GM12864 (cell line): ENCODE data around the gene GDAP1L1.
"Not testable (repeated sequence)": the region's sequence is repeated elsewhere in the genome, so short reads cannot be mapped to it uniquely, and the experiment has no call there.

Experiments
- DNase-seq: peaks from one replicate; pipeline ENCODE4 v3.0.0-alpha.2; 2011; ENCODE audit warnings: low read depth
- H3K4me3 ChIP-seq: 2 replicates; pipeline ENCODE4 v1.5.1; 2011; ENCODE audit warnings: mild to moderate bottlenecking, low read depth, low read length, control low read depth
- TF ChIP-seq, protein P1 (sequence below): IDR thresholded peaks from 2 replicates; pipeline ENCODE4 v1.5.1; 2011; ENCODE audit warnings: low read depth, mild to moderate bottlenecking, moderate library complexity, low read length, control low read depth, inconsistent platforms; ENCODE audit errors: missing control alignments

GDAP1L1 gene

DNA sequence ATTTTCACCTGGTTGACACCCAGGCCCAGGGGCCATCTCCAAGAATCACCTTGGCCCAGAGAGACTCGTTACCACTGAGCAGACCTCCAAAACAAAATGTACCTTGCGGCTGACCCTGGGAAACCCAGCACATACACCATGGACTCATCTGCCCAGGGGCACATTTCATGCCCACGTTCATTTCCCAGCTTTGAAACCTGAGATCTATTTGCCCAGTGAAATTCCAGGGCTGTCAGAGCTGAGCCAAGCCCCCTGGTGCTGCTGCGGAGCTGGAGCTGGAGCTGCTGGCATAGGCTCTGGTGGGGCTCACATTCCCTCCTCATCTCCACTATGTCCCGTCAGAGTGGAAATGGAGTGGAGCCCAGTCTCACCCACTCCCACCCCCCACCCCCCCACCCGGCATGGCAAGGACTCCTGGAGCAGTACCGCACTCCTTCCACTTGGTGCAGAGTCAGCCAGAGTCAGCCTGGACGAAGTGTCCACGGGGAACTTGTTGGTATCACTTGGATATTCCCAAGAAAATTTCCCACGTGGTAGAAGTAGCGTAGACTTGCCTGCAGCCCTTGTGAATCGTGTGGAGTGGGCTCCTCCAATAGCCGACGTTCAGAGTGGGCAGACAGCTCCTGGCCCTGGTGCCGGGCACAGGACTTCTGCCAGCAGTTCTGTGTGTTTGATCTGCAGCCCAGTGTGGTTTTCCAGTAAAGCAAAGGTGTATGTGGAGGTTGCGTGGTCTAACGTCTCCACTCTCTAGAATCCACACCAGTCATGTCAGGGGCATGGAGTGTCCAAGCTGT lies 18.4 kb upstream of the GDAP1L1 start:
- TF ChIP-seq, protein P1, sequence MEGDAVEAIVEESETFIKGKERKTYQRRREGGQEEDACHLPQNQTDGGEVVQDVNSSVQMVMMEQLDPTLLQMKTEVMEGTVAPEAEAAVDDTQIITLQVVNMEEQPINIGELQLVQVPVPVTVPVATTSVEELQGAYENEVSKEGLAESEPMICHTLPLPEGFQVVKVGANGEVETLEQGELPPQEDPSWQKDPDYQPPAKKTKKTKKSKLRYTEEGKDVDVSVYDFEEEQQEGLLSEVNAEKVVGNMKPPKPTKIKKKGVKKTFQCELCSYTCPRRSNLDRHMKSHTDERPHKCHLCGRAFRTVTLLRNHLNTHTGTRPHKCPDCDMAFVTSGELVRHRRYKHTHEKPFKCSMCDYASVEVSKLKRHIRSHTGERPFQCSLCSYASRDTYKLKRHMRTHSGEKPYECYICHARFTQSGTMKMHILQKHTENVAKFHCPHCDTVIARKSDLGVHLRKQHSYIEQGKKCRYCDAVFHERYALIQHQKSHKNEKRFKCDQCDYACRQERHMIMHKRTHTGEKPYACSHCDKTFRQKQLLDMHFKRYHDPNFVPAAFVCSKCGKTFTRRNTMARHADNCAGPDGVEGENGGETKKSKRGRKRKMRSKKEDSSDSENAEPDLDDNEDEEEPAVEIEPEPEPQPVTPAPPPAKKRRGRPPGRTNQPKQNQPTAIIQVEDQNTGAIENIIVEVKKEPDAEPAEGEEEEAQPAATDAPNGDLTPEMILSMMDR = no peak
- no peak for DNase-seq

DNA sequence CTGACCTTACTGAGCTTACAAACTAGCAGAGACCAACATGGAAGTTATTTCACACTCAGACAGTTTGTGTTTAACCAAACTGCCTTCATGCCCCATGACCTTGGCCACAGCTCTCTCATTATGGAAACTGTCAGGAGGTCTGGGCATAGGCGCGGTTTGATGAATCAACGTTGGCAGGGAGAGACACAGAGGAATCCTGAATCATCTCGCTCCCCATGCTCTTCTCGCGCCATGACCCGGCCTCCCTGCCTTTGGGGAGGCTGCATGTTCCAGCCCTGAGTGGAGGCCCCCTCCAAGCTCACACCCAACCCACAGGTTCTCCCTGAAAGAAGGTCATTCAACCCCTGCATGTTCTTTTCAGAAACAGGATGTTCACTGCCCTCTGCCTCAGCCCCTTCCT lies 15.9 kb upstream of the GDAP1L1 start:
- TF ChIP-seq, protein P1 = no peak
- H3K4me3 ChIP-seq = no peak overlapping the region
- no peak for DNase-seq

More for the DNA sequence above, 18.4 kb upstream of the GDAP1L1 start:
- H3K4me3 ChIP-seq = no peak overlapping the region

DNA sequence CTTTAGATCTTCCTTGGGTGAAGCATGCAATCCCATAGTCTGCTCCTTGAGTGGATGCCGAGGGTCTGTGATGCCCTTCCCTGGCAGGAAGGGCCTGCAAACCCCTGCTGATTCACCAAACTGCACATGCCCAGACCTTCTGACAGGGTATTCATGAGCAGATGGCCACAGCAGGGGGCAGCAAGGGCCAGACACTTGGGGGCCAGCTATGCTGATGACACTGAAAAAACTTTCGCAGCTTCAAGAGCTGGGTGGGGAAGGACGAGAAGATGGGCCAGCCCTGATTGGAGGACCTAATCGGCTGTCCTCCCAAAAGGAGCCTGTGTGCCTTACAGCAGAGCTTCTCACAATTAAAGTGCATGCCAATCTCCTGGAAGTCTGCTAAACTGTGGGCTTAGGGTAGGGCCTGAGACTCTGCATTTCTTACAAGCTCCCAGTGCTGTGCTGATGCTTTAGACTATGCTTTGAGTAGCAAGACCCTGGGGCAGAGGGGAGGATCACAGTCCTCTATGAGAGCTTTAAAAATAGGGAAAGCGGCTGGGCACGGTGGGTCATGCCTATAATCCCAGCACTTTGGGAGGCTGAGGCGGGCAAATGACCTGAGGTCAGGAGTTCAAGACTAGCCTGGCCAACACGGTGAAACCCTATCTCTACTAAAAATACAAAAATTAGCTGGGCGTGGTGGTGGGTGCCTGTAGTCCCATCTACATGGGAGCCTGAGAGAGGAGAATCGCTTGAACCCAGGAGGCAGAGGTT lies 15.2 kb upstream of the GDAP1L1 start:
- H3K4me3 ChIP-seq = no peak overlapping the region
- TF ChIP-seq, protein P1 = no peak
- no peak for DNase-seq

DNA sequence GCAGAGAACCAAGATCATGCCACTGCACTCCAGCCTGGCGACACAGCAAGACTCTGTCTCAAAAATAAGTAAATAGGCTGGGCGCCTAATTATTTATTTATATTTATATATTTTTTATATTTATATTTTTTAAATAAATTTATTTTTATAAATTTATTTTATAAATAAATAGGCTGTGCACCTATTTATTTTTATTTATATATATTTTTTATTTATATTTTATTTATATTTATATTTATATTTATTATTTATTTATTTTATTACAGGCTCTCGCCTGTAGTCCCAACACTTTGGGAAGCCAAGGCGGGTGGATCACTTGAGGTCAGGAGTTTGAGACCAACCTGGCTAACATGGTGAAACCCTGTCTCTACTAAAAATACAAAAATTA lies 14.6 kb upstream of the GDAP1L1 start:
- not testable (repeated sequence) for DNase-seq

DNA sequence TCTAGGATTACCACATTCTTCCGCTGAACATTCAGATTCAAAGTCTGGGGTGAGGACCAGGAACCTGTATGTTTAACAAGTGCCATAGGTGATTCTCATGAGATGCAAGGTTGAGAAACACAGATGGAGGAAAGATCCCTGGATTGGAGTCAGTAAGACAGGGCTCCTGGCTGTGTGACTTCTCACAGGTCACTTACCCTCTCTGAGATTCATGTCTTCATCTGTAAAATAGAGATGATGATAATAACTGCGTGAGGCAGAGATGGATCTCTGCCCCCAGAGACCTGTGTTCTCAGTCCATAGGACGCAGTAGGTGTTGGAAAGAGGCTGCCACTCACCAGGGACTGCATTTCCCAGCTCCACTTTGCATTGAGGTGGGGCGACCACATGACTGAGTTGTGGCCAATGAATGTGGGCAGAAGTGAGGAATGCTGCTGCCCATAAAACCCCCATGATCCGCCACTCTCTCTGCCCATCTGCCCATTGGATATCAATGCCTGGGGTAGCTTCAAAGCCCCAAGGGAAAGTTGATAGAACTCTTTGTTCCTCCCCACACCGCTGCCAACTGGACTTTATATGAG lies 13.6 kb upstream of the GDAP1L1 start:
- no peak overlapping the region for H3K4me3 ChIP-seq
- TF ChIP-seq, protein P1 = no peak
- DNase-seq = no peak

More for the DNA sequence above, 14.6 kb upstream of the GDAP1L1 start:
- not testable (repeated sequence) for H3K4me3 ChIP-seq

DNA sequence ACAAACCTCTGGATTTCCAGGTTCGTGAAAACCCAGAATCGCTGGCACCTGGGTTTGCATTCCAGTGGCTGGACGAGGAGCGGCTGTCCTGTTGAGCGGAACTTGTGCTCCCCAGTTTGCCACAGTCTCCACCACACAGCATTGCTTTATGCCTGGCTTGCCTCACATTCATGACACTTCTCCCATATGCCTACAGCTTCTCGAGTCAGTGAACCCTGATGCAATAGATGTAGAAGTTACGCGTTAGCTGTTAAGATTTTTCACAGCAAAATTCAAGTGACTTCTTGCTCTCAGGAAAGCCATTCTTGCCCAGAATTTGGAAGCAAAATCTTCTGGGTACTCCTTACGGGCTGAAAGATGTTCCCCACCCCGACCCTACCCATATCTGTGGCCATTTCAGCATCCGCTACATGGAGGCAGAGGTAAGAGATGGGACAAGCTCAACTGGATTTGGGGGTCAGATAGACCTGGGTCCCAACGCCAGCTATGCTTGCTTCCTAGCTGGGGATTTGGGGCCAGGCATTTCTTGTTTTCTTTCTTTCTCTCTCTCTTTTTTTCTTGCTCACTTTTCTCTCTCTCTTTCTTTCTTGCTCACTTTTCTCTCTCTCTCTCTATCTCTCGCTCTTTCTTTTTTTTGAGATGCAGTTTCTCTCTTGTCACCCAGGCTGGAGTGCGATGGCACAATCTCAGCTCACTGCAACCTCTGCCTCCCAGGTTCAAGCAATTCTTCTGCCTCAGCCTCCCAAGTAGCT lies 12.4 kb upstream of the GDAP1L1 start:
- no peak for DNase-seq
- TF ChIP-seq, protein P1 = no peak
- no peak overlapping the region for H3K4me3 ChIP-seq

DNA sequence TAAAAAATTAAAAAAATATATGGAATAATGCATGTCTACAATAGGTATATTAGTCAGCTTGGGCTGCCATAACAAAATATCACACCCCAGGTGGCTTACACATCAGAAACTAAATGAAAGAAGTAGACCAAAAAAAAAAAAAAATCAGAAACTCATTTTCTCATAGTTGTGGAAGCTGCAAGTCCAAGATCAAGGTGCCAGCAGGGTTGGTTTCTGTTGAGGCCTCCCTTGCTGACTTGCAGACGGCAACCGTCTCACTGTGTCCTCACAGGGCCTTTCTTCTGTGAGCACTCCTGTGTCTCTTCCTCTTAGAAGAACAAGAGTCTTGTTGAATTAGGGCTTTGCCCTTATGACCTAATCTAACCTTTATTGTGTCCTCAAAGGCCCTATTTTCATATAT lies 11.4 kb upstream of the GDAP1L1 start:
- TF ChIP-seq, protein P1 = no peak
- no peak for DNase-seq
- no peak overlapping the region for H3K4me3 ChIP-seq

DNA sequence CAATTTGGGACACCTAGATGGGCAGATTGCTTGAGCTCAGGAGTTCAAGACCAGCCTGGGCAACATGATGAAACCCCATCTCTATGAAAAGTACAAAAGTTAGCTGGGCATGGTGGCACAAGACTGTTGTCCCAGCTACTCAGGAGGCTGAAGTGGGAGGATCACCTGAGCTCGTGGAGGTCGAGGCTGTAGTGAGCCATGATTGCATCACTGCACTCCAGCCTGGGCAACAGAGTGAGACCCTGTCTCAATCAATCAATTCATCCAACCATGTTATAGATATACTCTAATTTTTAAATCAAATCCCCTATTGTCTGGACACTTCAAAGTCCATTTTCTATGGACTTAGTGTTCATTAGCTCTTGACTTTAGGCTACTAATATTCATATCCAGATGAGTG lies 10.3 kb upstream of the GDAP1L1 start:
- H3K4me3 ChIP-seq, DNase-seq: not testable (repeated sequence)
